Activated CD8-positive, alpha-beta T cell treated with anti-CD3 and anti-CD28 coated beads, Interleukin-2, amount 10 ng/mL, durations not matched to agents 7 days and 5 days (primary cell): ENCODE measurements around the gene PLAA. TPM values are rescaled to one million over a fixed set of nuclear protein-coding genes. Genes with fewer than 3 reads are reported as not detected.

Experiments used
- ATAC-seq: fragments of 150-1000 bp; cut with Tn5 transposase; one replicate; pipeline ENCODE4 v1.10.0; 2021; ENCODE audit warnings: moderate library complexity
- CTCF ChIA-PET: fragments of 350-600 bp; sonication (Branson Sonifier 250); formaldehyde crosslinking; loops from one replicate; lab custom pipeline; 2021; ENCODE audit warnings: antibody characterized with exemption; lab: Charles Lee
- POLR2A ChIA-PET: fragments of 350-600 bp; sonication (Branson Sonifier 250); formaldehyde crosslinking; loops from one replicate; lab custom pipeline; 2021; ENCODE audit warnings: antibody characterized with exemption; lab: Charles Lee
- DNase-seq: peaks from one replicate; pipeline ENCODE4 v3.0.0-alpha.2; 2020
- H3K27ac Mint-ChIP-seq: one replicate; pipeline ENCODE4 v1.8.0; 2021; ENCODE audit warnings: mild to moderate bottlenecking, mixed read lengths
- H3K27me3 Mint-ChIP-seq: one replicate; pipeline ENCODE4 v1.8.0; 2021; ENCODE audit warnings: low read depth, mixed read lengths
- H3K36me3 Mint-ChIP-seq: one replicate; pipeline ENCODE4 v1.8.0; 2021; ENCODE audit warnings: low read depth, mixed read lengths
- H3K4me1 Mint-ChIP-seq: one replicate; pipeline ENCODE4 v1.8.0; 2021; ENCODE audit warnings: low read depth, mixed read lengths
- H3K4me3 Mint-ChIP-seq: one replicate; pipeline ENCODE4 v1.8.0; 2021; ENCODE audit warnings: mild to moderate bottlenecking, mixed read lengths
- H3K9me3 Mint-ChIP-seq: one replicate; pipeline ENCODE4 v1.8.0; 2022; ENCODE audit warnings: mixed read lengths; ENCODE audit not compliant: insufficient read depth
- total RNA-seq, 2 experiments: library from RNA; stranded (reverse); gene quantifications; one replicate each; pipeline ENCODE4 v1.2.3, GENCODE V29; 2021

PLAA gene
- total RNA-seq, 2 experiments from 2014 or later: 30.5 to 35.2 TPM

- no peak for ATAC-seq
- H3K4me1 Mint-ChIP-seq: no peaks in the 10 kb centered on the region
- no peak overlapping the region for H3K27ac Mint-ChIP-seq
- ChIA-PET CTCF (interaction anchor here (1.3 kb wide), 1 partner anchor 10 kb away, joined by 3 read pairs; no protein-coding TSS in a partner anchor), POLR2A (interaction anchor here (1.5 kb wide), 1 partner anchor 18 kb away, joined by 4 read pairs; the partner anchor contains the start of gene PLAA)
- H3K9me3 Mint-ChIP-seq: no peaks in the 10 kb centered on the region
- DNase-seq: no peak
- no peaks in the 10 kb centered on the region for H3K27me3 Mint-ChIP-seq
- peaks cover 38% of the 10 kb centered on the region for H3K36me3 Mint-ChIP-seq
- no peak overlapping the region for H3K4me3 Mint-ChIP-seq
Measured at GRCh38 chr9:26928902-26929495, 18.0 kb downstream of the PLAA start.

- CTCF ChIA-PET: no interaction called here
- ATAC-seq (no peak), DNase-seq (no peak)
- Mint-ChIP-seq H3K9me3 (no peaks in the 10 kb centered on the region), H3K4me3 (no peak overlapping the region), H3K4me1 (no peaks in the 10 kb centered on the region), H3K27me3 (no peaks in the 10 kb centered on the region), H3K36me3 (peaks cover 53% of the 10 kb centered on the region), H3K27ac (no peak overlapping the region)
- POLR2A ChIA-PET: no interaction called here
Measured at GRCh38 chr9:26925609-26926008, 21.4 kb downstream of the PLAA start.

- ChIA-PET CTCF (no interaction called here), POLR2A (no interaction called here)
- no peaks in the 10 kb centered on the region for H3K4me1 Mint-ChIP-seq
- no peak overlapping the region for H3K27ac Mint-ChIP-seq
- H3K4me3 Mint-ChIP-seq: no peak overlapping the region
- H3K9me3 Mint-ChIP-seq: no peaks in the 10 kb centered on the region
- ATAC-seq (no peak), DNase-seq (no peak)
- H3K36me3 Mint-ChIP-seq: peaks cover 71% of the 10 kb centered on the region
- no peaks in the 10 kb centered on the region for H3K27me3 Mint-ChIP-seq
Measured at GRCh38 chr9:26919698-26920097, 27.3 kb downstream of the PLAA start.

- peaks cover 47% of the 10 kb centered on the region for H3K36me3 Mint-ChIP-seq
- CTCF ChIA-PET: interaction anchor here (1.3 kb wide), 1 partner anchor 63 kb away, joined by 3 read pairs; no protein-coding TSS in a partner anchor
- H3K27me3 Mint-ChIP-seq: no peaks in the 10 kb centered on the region
- H3K4me1 Mint-ChIP-seq: no peaks in the 10 kb centered on the region
- H3K4me3 Mint-ChIP-seq: no peak overlapping the region
- ATAC-seq (no peak), DNase-seq (no peak)
- H3K9me3 Mint-ChIP-seq: no peaks in the 10 kb centered on the region
- POLR2A ChIA-PET: no interaction called here
- no peak overlapping the region for H3K27ac Mint-ChIP-seq
Measured at GRCh38 chr9:26913138-26913668, 33.8 kb downstream of the PLAA start.

GRCh38 chr9:26904671-26905070, 42.4 kb downstream of the PLAA start:
- Mint-ChIP-seq H3K4me3 (no peak overlapping the region), H3K27ac (no peak overlapping the region), H3K4me1 (no peaks in the 10 kb centered on the region), H3K27me3 (no peaks in the 10 kb centered on the region), H3K9me3 (no peaks in the 10 kb centered on the region), H3K36me3 (peaks cover 37% of the 10 kb centered on the region)
- ChIA-PET POLR2A (no interaction called here), CTCF (no interaction called here)
- DNase-seq: no peak
- ATAC-seq: no peak

GRCh38 chr9:26904070-26904469, 43.0 kb downstream of the PLAA start:
- POLR2A ChIA-PET: no interaction called here
- H3K27me3 Mint-ChIP-seq: no peaks in the 10 kb centered on the region
- CTCF ChIA-PET: interaction anchor here (1.4 kb wide), 1 partner anchor 12 kb away, joined by 4 read pairs; no protein-coding TSS in a partner anchor
- H3K9me3 Mint-ChIP-seq: no peaks in the 10 kb centered on the region
- H3K27ac Mint-ChIP-seq: no peak overlapping the region
- H3K36me3 Mint-ChIP-seq: peaks cover 34% of the 10 kb centered on the region
- no peaks in the 10 kb centered on the region for H3K4me1 Mint-ChIP-seq
- DNase-seq (no peak), ATAC-seq (no peak)
- H3K4me3 Mint-ChIP-seq: no peak overlapping the region

GRCh38 chr9:26893030-26893676, 53.9 kb downstream of the PLAA start:
- Mint-ChIP-seq H3K4me3 (peak overlapping the region; percentile 90), H3K36me3 (peaks cover 4% of the 10 kb centered on the region), H3K9me3 (no peaks in the 10 kb centered on the region), H3K27me3 (no peaks in the 10 kb centered on the region), H3K27ac (peak overlapping the region; percentile 98), H3K4me1 (peaks cover 31% of the 10 kb centered on the region)
- ChIA-PET CTCF (interaction anchor here (1.2 to 3.8 kb wide), 2 partner anchors 19 to 62 kb away, joined by 3 to 21 read pairs; partner anchors contain the start of gene IFT74), POLR2A (interaction anchor here (0.9 to 3.1 kb wide), 4 partner anchors 30 to 680 kb away, joined by 3 to 13 read pairs (median 8); partner anchors contain the start of genes C9orf72, IFT74 and PLAA)
- DNase-seq (no peak), ATAC-seq (no peak)

GRCh38 chr9:26892251-26893029, 54.6 kb downstream of the PLAA start, which contains the start of gene CAAP1:
TSS of gene CAAP1 (minus strand) at chr9:26892802. CDS start at chr9:26892715, 87 bp downstream.
- no peaks in the 10 kb centered on the region for H3K27me3 Mint-ChIP-seq
- peak within 1 kb of the TSS; percentile 98 for H3K27ac Mint-ChIP-seq
- CTCF ChIA-PET: interaction anchor here (0.7 to 3.8 kb wide), 5 partner anchors 9 to 63 kb away, joined by 3 to 21 read pairs (median 4); partner anchors contain the start of gene IFT74
- DNase-seq: peak; percentile 95
- peak within 1 kb of the TSS; percentile 90 for H3K4me3 Mint-ChIP-seq
- POLR2A ChIA-PET: interaction anchor here (0.7 to 3.1 kb wide), 6 partner anchors 17 to 681 kb away, joined by 3 to 13 read pairs (median 4); partner anchors contain the start of genes C9orf72, IFT74 and PLAA
- H3K9me3 Mint-ChIP-seq: no peaks in the 10 kb centered on the region
- H3K4me1 Mint-ChIP-seq: peaks cover 35% of the 10 kb centered on the region
- peaks cover 7% of the 10 kb centered on the region for H3K36me3 Mint-ChIP-seq
- peak; percentile 93 for ATAC-seq

- ATAC-seq: no peak
- Mint-ChIP-seq H3K9me3 (no peaks in the 10 kb centered on the region), H3K27me3 (no peaks in the 10 kb centered on the region), H3K4me1 (peaks cover 35% of the 10 kb centered on the region), H3K27ac (peak overlapping the region; percentile 98), H3K4me3 (peak overlapping the region; percentile 90), H3K36me3 (peaks cover 7% of the 10 kb centered on the region)
- ChIA-PET CTCF (interaction anchor here (0.7 to 3.8 kb wide), 5 partner anchors 9 to 64 kb away, joined by 3 to 21 read pairs (median 4); partner anchors contain the start of gene IFT74), POLR2A (interaction anchor here (0.7 to 3.1 kb wide), 4 partner anchors 16 to 64 kb away, joined by 3 to 13 read pairs (median 8); partner anchors contain the start of genes IFT74 and PLAA)
- DNase-seq: no peak
Measured at GRCh38 chr9:26891726-26892125, 55.3 kb downstream of the PLAA start.

GRCh38 chr9:26888271-26888670, 58.8 kb downstream of the PLAA start:
- H3K27me3 Mint-ChIP-seq: no peaks in the 10 kb centered on the region
- H3K4me1 Mint-ChIP-seq: peaks cover 32% of the 10 kb centered on the region
- H3K27ac Mint-ChIP-seq: no peak overlapping the region
- H3K36me3 Mint-ChIP-seq: peaks cover 20% of the 10 kb centered on the region
- ChIA-PET POLR2A (no interaction called here), CTCF (interaction anchor here (0.6 to 1.8 kb wide), 2 partner anchors 9 to 440 kb away, joined by 3 to 5 read pairs; no protein-coding TSS in a partner anchor)
- peaks cover 5% of the 10 kb centered on the region for H3K9me3 Mint-ChIP-seq
- no peak for DNase-seq
- ATAC-seq: no peak
- no peak overlapping the region for H3K4me3 Mint-ChIP-seq

GRCh38 chr9:26882154-26882553, 64.9 kb downstream of the PLAA start:
- POLR2A ChIA-PET: no interaction called here
- no peak overlapping the region for H3K27ac Mint-ChIP-seq
- no peaks in the 10 kb centered on the region for H3K27me3 Mint-ChIP-seq
- H3K9me3 Mint-ChIP-seq: peaks cover 15% of the 10 kb centered on the region
- peaks cover 65% of the 10 kb centered on the region for H3K36me3 Mint-ChIP-seq
- CTCF ChIA-PET: no interaction called here
- ATAC-seq (no peak), DNase-seq (no peak)
- H3K4me3 Mint-ChIP-seq: no peak overlapping the region
- H3K4me1 Mint-ChIP-seq: no peaks in the 10 kb centered on the region
